EH (cell line): Measurements from ENCODE around the gene MPO.

ENCODE experiments used
- DNase-seq: peaks from one replicate; pipeline ENCODE4 v3.0.0-alpha.2; 2015; ENCODE audit warnings: low read depth

The MPO gene

GRCh38 chr17:58264407-58265103, 16.2 kb downstream of the MPO start:
- no peak for DNase-seq

- DNase-seq = no peak
Measured at GRCh38 chr17:58263773-58264172, 17.0 kb downstream of the MPO start.

- no peak for DNase-seq
Measured at GRCh38 chr17:58262149-58262548, 18.6 kb downstream of the MPO start.

GRCh38 chr17:58254803-58255202, 25.9 kb downstream of the MPO start:
- no peak for DNase-seq

- DNase-seq = no peak
Measured at GRCh38 chr17:58253082-58253481, 27.7 kb downstream of the MPO start.

GRCh38 chr17:58252141-58252540, 28.6 kb downstream of the MPO start:
- DNase-seq = no peak

- no peak for DNase-seq
Measured at GRCh38 chr17:58250344-58251011, 30.3 kb downstream of the MPO start.

- peak; percentile 61 for DNase-seq
Measured at GRCh38 chr17:58249270-58250133, 31.2 kb downstream of the MPO start.

- no peak for DNase-seq
Measured at GRCh38 chr17:58248955-58249269, 31.8 kb downstream of the MPO start.

GRCh38 chr17:58247511-58248363, 33.0 kb downstream of the MPO start:
- DNase-seq = no peak

- no peak for DNase-seq
Measured at GRCh38 chr17:58246781-58247180, 34.0 kb downstream of the MPO start.

GRCh38 chr17:58246104-58246740, 34.5 kb downstream of the MPO start:
- DNase-seq = no peak

GRCh38 chr17:58245428-58246103, 35.2 kb downstream of the MPO start:
- no peak for DNase-seq

- no peak for DNase-seq
Measured at GRCh38 chr17:58244963-58245362, 35.8 kb downstream of the MPO start.

GRCh38 chr17:58242171-58242784, 38.5 kb downstream of the MPO start:
- DNase-seq = no peak

- DNase-seq = no peak
Measured at GRCh38 chr17:58239987-58240386, 40.7 kb downstream of the MPO start.

GRCh38 chr17:58238147-58238634, 42.5 kb downstream of the MPO start, which contains the start of gene LPO:
TSS of gene LPO (plus strand) at chr17:58238584. CDS start at chr17:58242980, 4,396 bp downstream.
- no peak for DNase-seq

- no peak for DNase-seq
Measured at GRCh38 chr17:58236394-58236793, 44.3 kb downstream of the MPO start.

- no peak for DNase-seq
Measured at GRCh38 chr17:58235821-58236220, 44.9 kb downstream of the MPO start.

GRCh38 chr17:58234512-58234911, 46.2 kb downstream of the MPO start:
- DNase-seq = no peak
